Measurements from ENCODE around the gene SMIM44. TPM values are rescaled to one million over a fixed set of nuclear protein-coding genes. Genes with fewer than 3 reads are reported as not detected.

SMIM44 gene
- total and polyA plus RNA-seq, 9 of the 15 experiments (the other 6 are each of a cell fraction or from before 2014, with no cell fraction given), result not detected

DNA sequence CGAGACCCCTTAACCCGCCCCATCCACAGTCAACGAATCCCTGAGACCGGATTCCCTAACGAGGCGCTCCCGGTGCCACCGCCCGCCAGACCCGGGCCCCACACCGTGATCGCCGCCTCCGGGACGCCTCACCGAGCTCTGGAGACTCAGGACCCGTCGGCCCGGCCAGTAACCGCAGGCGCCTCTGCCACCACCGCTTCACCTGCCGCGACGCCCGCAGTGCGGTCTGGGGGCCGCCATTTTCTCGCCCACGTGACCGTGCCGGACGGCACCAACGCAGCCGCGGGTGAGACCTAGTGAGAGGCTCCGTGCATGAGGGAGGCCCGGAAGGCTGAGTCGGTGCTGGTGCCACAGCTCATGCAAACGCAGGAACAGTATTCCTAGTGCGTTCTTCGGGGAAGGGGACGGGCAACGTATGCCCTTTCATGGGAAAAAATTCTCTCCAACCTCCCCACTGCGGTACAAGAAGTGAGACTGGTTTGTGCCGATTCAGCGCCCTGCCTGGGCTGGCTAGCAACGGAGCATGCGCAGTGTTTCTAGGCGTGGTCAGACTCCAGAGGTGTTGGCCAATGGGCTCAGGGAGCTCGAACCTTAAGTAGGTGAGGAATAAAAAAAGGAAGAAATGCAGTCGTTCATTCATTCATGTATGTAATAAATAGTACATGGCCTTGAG lies 17.3 kb upstream of the SMIM44 start, which contains the start of gene DOHH (continued):
- TF ChIP-seq, protein P1, sequence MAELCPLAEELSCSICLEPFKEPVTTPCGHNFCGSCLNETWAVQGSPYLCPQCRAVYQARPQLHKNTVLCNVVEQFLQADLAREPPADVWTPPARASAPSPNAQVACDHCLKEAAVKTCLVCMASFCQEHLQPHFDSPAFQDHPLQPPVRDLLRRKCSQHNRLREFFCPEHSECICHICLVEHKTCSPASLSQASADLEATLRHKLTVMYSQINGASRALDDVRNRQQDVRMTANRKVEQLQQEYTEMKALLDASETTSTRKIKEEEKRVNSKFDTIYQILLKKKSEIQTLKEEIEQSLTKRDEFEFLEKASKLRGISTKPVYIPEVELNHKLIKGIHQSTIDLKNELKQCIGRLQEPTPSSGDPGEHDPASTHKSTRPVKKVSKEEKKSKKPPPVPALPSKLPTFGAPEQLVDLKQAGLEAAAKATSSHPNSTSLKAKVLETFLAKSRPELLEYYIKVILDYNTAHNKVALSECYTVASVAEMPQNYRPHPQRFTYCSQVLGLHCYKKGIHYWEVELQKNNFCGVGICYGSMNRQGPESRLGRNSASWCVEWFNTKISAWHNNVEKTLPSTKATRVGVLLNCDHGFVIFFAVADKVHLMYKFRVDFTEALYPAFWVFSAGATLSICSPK (IDR thresholded peaks at IDR 0.05; ENCODE audit: borderline replicate concordance), result no peak
- TF ChIP-seq KLF1 (tag; IDR thresholded peaks at IDR 0.05) (peak; percentile 21; the same call in 1 of the 2 replicates), ARHGAP35 (IDR thresholded peaks at IDR 0.05; ENCODE audit: partially characterized antibody) (no peak), ZNF586 (CRISPR knock-in tag; conservative IDR thresholded peaks at IDR 0.05) (no peak), ZEB2 (IDR thresholded peaks at IDR 0.05) (no peak), WHSC1 (IDR thresholded peaks at IDR 0.05; ENCODE audit: low read length) (no peak), ILF3 (IDR thresholded peaks at IDR 0.05; ENCODE audit: borderline replicate concordance) (no peak; the same call in 1 of the 2 replicates), NR1H2 (CRISPR knock-in tag; IDR thresholded peaks at IDR 0.05) (no peak), STAT5A (IDR thresholded peaks at IDR 0.05; ENCODE audit: borderline replicate concordance, low read length) (no peak), BACH1 (tag; IDR thresholded peaks at IDR 0.05) (no peak), GATA2 (CRISPR knock-in tag; IDR thresholded peaks at IDR 0.05) (no peak), ZSCAN29 (IDR thresholded peaks at IDR 0.05) (no peak), ETV5 (CRISPR knock-in tag; IDR thresholded peaks at IDR 0.05; ENCODE audit: low read depth) (0 out of 2 replicates have a peak, but pooled peaks have one; percentile 19), KLF6 (CRISPR knock-in tag; IDR thresholded peaks at IDR 0.05; ENCODE audit: borderline replicate concordance) (0 out of 2 replicates have a peak, but pooled peaks have one; percentile 21), ZC3H11A (IDR thresholded peaks at IDR 0.05; ENCODE audit: low read depth, low read length) (no peak), ZBED1 (IDR thresholded peaks at IDR 0.05) (no peak), ARID2 (IDR thresholded peaks at IDR 0.05) (no peak)
- TF ChIP-seq, protein P2, sequence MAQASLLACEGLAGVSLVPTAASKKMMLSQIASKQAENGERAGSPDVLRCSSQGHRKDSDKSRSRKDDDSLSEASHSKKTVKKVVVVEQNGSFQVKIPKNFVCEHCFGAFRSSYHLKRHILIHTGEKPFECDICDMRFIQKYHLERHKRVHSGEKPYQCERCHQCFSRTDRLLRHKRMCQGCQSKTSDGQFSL (CRISPR knock-in tag; IDR thresholded peaks at IDR 0.05), result no peak
- TF ChIP-seq, protein P2 (tag; IDR thresholded peaks at IDR 0.05), result no peak
- TF ChIP-seq, protein P3, sequence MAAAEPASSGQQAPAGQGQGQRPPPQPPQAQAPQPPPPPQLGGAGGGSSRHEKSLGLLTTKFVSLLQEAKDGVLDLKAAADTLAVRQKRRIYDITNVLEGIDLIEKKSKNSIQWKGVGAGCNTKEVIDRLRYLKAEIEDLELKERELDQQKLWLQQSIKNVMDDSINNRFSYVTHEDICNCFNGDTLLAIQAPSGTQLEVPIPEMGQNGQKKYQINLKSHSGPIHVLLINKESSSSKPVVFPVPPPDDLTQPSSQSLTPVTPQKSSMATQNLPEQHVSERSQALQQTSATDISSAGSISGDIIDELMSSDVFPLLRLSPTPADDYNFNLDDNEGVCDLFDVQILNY (CRISPR knock-in tag; IDR thresholded peaks at IDR 0.05), result no peak
- TF ChIP-seq, protein P4, sequence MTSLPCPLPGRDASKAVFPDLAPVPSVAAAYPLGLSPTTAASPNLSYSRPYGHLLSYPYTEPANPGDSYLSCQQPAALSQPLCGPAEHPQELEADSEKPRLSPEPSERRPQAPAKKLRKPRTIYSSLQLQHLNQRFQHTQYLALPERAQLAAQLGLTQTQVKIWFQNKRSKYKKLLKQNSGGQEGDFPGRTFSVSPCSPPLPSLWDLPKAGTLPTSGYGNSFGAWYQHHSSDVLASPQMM (CRISPR knock-in tag; IDR thresholded peaks at IDR 0.05), result no peak
- TF ChIP-seq, protein P5, sequence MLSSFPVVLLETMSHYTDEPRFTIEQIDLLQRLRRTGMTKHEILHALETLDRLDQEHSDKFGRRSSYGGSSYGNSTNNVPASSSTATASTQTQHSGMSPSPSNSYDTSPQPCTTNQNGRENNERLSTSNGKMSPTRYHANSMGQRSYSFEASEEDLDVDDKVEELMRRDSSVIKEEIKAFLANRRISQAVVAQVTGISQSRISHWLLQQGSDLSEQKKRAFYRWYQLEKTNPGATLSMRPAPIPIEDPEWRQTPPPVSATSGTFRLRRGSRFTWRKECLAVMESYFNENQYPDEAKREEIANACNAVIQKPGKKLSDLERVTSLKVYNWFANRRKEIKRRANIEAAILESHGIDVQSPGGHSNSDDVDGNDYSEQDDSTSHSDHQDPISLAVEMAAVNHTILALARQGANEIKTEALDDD (IDR thresholded peaks at IDR 0.05), result no peak
- TF ChIP-seq, protein P6, sequence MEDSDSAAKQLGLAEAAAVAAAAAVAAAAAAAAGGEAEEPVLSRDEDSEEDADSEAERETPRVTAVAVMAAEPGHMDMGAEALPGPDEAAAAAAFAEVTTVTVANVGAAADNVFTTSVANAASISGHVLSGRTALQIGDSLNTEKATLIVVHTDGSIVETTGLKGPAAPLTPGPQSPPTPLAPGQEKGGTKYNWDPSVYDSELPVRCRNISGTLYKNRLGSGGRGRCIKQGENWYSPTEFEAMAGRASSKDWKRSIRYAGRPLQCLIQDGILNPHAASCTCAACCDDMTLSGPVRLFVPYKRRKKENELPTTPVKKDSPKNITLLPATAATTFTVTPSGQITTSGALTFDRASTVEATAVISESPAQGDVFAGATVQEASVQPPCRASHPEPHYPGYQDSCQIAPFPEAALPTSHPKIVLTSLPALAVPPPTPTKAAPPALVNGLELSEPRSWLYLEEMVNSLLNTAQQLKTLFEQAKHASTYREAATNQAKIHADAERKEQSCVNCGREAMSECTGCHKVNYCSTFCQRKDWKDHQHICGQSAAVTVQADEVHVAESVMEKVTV (CRISPR knock-in tag; IDR thresholded peaks at IDR 0.05), result no peak

All from K562 (cell line).